H9 (cell line): ENCODE data around the gene ZNRF3. TPM values are rescaled to one million over a fixed set of nuclear protein-coding genes. Genes with fewer than 3 reads are reported as not detected.

ENCODE experiments used
- DNase-seq: peaks from one replicate; pipeline ENCODE4 v3.0.0-alpha.2; 2017
- H2AFZ ChIP-seq: one replicate; pipeline ENCODE4 v1.6.1; 2013; ENCODE audit warnings: mild to moderate bottlenecking, low read length, control low read depth, moderate library complexity
- H2AK5ac ChIP-seq: 2 replicates; pipeline ENCODE4 v1.6.1; 2013; ENCODE audit warnings: low read length, control low read depth, mixed read lengths; ENCODE audit not compliant: insufficient read length
- H2BK120ac ChIP-seq: one replicate; pipeline ENCODE4 v1.6.1; 2013; ENCODE audit warnings: low read depth, mild to moderate bottlenecking, low read length, control low read depth, inconsistent platforms; ENCODE audit not compliant: poor library complexity, severe bottlenecking
- H2BK12ac ChIP-seq: 2 replicates; pipeline ENCODE4 v1.6.1; 2013; ENCODE audit warnings: low read length, control low read depth, mixed read lengths, low read depth; ENCODE audit not compliant: insufficient read length
- H2BK15ac ChIP-seq: 2 replicates; pipeline ENCODE4 v1.6.1; 2013; ENCODE audit warnings: low read depth, low read length, control low read depth
- H2BK20ac ChIP-seq: one replicate; pipeline ENCODE4 v1.6.1; 2013; ENCODE audit warnings: low read depth, mild to moderate bottlenecking, low read length, control low read depth, inconsistent platforms; ENCODE audit not compliant: poor library complexity, severe bottlenecking
- H2BK5ac ChIP-seq: 2 replicates; pipeline ENCODE4 v1.6.1; 2013; ENCODE audit warnings: low read length, control low read depth, mixed read lengths; ENCODE audit not compliant: insufficient read length
- H3K14ac ChIP-seq: 2 replicates; pipeline ENCODE4 v1.6.1; 2013; ENCODE audit warnings: low read length, control low read depth; ENCODE audit not compliant: insufficient read depth
- H3K18ac ChIP-seq: 2 replicates; pipeline ENCODE4 v1.6.1; 2013; ENCODE audit warnings: low read depth, mild to moderate bottlenecking, mixed read lengths, low read length, control low read depth; ENCODE audit not compliant: insufficient read length
- H3K23ac ChIP-seq: 2 replicates; pipeline ENCODE4 v1.6.1; 2013; ENCODE audit warnings: low read length, control low read depth, mixed read lengths, low read depth; ENCODE audit not compliant: insufficient read length
- H3K23me2 ChIP-seq: 2 replicates; pipeline ENCODE4 v1.6.1; 2013; ENCODE audit warnings: low read depth, mild to moderate bottlenecking, mixed read lengths, low read length, control low read depth; ENCODE audit not compliant: insufficient read length, poor library complexity, severe bottlenecking
- H3K27ac ChIP-seq: 2 replicates; pipeline ENCODE4 v1.5.1; 2013; ENCODE audit warnings: low read length, control low read depth, mixed read lengths, low read depth; ENCODE audit not compliant: insufficient read length
- H3K27me3 ChIP-seq: 2 replicates; pipeline ENCODE4 v1.6.1; 2013; ENCODE audit warnings: low read length, control low read depth, inconsistent platforms; ENCODE audit not compliant: insufficient read depth
- H3K4ac ChIP-seq: 2 replicates; pipeline ENCODE4 v1.6.1; 2013; ENCODE audit warnings: low read depth, mild to moderate bottlenecking, control low read depth, inconsistent platforms, low read length, moderate library complexity
- H3K4me1 ChIP-seq: 2 replicates; pipeline ENCODE4 v1.6.1; 2013; ENCODE audit warnings: low read length, control low read depth, inconsistent platforms; ENCODE audit not compliant: insufficient read depth
- H3K4me2 ChIP-seq: 2 replicates; pipeline ENCODE4 v1.6.1; 2013; ENCODE audit warnings: low read length, control low read depth, mixed read lengths; ENCODE audit not compliant: insufficient read length, insufficient read depth
- H3K56ac ChIP-seq: 2 replicates; pipeline ENCODE4 v1.6.1; 2013; ENCODE audit warnings: low read depth, mild to moderate bottlenecking, mixed read lengths, low read length, control low read depth; ENCODE audit not compliant: insufficient read length
- H3K79me1 ChIP-seq: 2 replicates; pipeline ENCODE4 v1.6.1; 2013; ENCODE audit warnings: low read depth, mild to moderate bottlenecking, moderate library complexity, low read length, control low read depth, inconsistent platforms; ENCODE audit not compliant: insufficient read depth, poor library complexity, severe bottlenecking
- H3K79me2 ChIP-seq: 2 replicates; pipeline ENCODE4 v1.6.1; 2013; ENCODE audit warnings: low read length, control low read depth, inconsistent platforms; ENCODE audit not compliant: insufficient read depth
- H3K9ac ChIP-seq: 2 replicates; pipeline ENCODE4 v1.6.1; 2013; ENCODE audit warnings: low read length, control low read depth, mixed read lengths; ENCODE audit not compliant: insufficient read length; ENCODE audit errors: extremely low read depth
- H3K9me3 ChIP-seq: one replicate; pipeline ENCODE4 v1.6.1; 2013; ENCODE audit warnings: low read depth, low read length, inconsistent platforms; ENCODE audit not compliant: control insufficient read depth
- H3T11ph ChIP-seq: one replicate; pipeline ENCODE4 v1.6.1; 2013; ENCODE audit warnings: mild to moderate bottlenecking, low read length, control low read depth, inconsistent platforms
- H4K20me1 ChIP-seq: one replicate; pipeline ENCODE4 v1.6.1; 2013; ENCODE audit not compliant: control insufficient read depth, insufficient read length, insufficient read depth
- H4K5ac ChIP-seq: 2 replicates; pipeline ENCODE4 v1.6.1; 2013; ENCODE audit warnings: low read depth, mild to moderate bottlenecking, mixed read lengths, low read length, control low read depth; ENCODE audit not compliant: insufficient read length
- H4K8ac ChIP-seq: replicated peaks from 2 replicates; pipeline ENCODE4 v1.6.1; 2013; ENCODE audit warnings: low read length, control low read depth, mixed read lengths, low read depth; ENCODE audit not compliant: insufficient read length
- H4K91ac ChIP-seq: 2 replicates; pipeline ENCODE4 v1.6.1; 2013; ENCODE audit warnings: low read depth, mild to moderate bottlenecking, moderate library complexity, mixed read lengths, low read length, control low read depth; ENCODE audit not compliant: insufficient read length
- H3K27ac Mint-ChIP-seq, 3 experiments: 2 replicates in 2 of 3; 3 replicates in 1 of 3; pipeline ENCODE4 v1.8.0; 2020 to 2021; ENCODE audit warnings: mixed read lengths in 3 of 3, mild to moderate bottlenecking in 1 of 3, moderate library complexity in 1 of 3
- H3K27me3 Mint-ChIP-seq: 2 replicates; pipeline ENCODE4 v1.8.0; 2021; ENCODE audit warnings: low read depth, mild to moderate bottlenecking, moderate library complexity, mixed read lengths
- H3K36me3 Mint-ChIP-seq, 3 experiments: 2 replicates in 2 of 3; 3 replicates in 1 of 3; pipeline ENCODE4 v1.8.0; 2020 to 2021; ENCODE audit warnings: low read depth in 3 of 3, mixed read lengths in 3 of 3; ENCODE audit not compliant: insufficient read depth in 1 of 3
- H3K4me1 Mint-ChIP-seq, 2 experiments: 2 replicates each; pipeline ENCODE4 v1.8.0; 2020; ENCODE audit warnings: mixed read lengths in 2 of 2
- H3K4me3 Mint-ChIP-seq, 2 experiments: 2 replicates in 1 of 2; 3 replicates in 1 of 2; pipeline ENCODE4 v1.8.0; 2020 to 2021; ENCODE audit warnings: mild to moderate bottlenecking in 2 of 2, mixed read lengths in 2 of 2, moderate library complexity in 1 of 2
- H3K9me3 Mint-ChIP-seq, 2 experiments: 2 replicates in 1 of 2; 3 replicates in 1 of 2; pipeline ENCODE4 v1.8.0; 2020; ENCODE audit warnings: mild to moderate bottlenecking in 2 of 2, mixed read lengths in 2 of 2, moderate library complexity in 1 of 2
- CTCF ChIP-seq: fragments of 200-600 bp; sonication (generic); conservative IDR thresholded peaks from 3 replicates; pipeline ENCODE4 v1.8.0; 2021; ENCODE audit warnings: antibody characterized with exemption, mild to moderate bottlenecking
- WGBS: extraction: QIAGEN DNeasy Blood & Tissue Kit; methylation state at CpG from one replicate; pipeline ENCODE4 v1.1.7; 2013; ENCODE audit warnings: missing lambda C conversion rate, low lambda C conversion rate, mixed read lengths; ENCODE audit not compliant: insufficient read length; ENCODE audit errors: extremely low coverage; 5-methylcytosine and 5-hydroxymethylcytosine counted together
- total RNA-seq: library from RNA; stranded (reverse); gene quantifications from 2 replicates; pipeline ENCODE4 v1.2.1, GENCODE V29; 2021

Gene ZNRF3
- total RNA-seq, 1 experiment from 2014 or later: 20.6 TPM

GRCh38 chr22:28899199-28899853 is 16.0 kb downstream of the ZNRF3 start:
- Histone ChIP-seq H3K56ac (no peak overlapping the region), H2AFZ (no peak overlapping the region), H2BK5ac (no peak overlapping the region), H3K4me1 (peaks cover 24% of the 10 kb centered on the region; the same call in 1 of the 2 replicates), H3K4ac (no peak overlapping the region), H2BK12ac (no peak overlapping the region), H4K91ac (no peak overlapping the region), H3K9ac (no peak overlapping the region), H4K20me1 (no peaks in the 10 kb centered on the region), H2AK5ac (no peak overlapping the region), H3K14ac (no peak overlapping the region), H3K79me1 (no peaks in the 10 kb centered on the region), H2BK120ac (no peak overlapping the region), H3K27me3 (no peaks in the 10 kb centered on the region), H4K8ac (no peak overlapping the region), H4K5ac (no peak overlapping the region), H3T11ph (no peak overlapping the region), H3K9me3 (no peaks in the 10 kb centered on the region), H3K4me2 (no peak overlapping the region), H2BK20ac (no peak overlapping the region), H2BK15ac (no peak overlapping the region), H3K27ac (no peak overlapping the region), H3K18ac (no peak overlapping the region), H3K79me2 (peaks cover 43% of the 10 kb centered on the region; the same call in 1 of the 2 replicates), H3K23me2 (no peaks in the 10 kb centered on the region), H3K23ac (no peak overlapping the region)
- TF ChIP-seq CTCF: no peak
- no peak for DNase-seq
- Mint-ChIP-seq H3K4me3 (no peak overlapping the region), H3K36me3 (no peaks in the 10 kb centered on the region; a peak in 2 of 7 replicates), H3K27me3 (no peaks in the 10 kb centered on the region), H3K9me3 (no peaks in the 10 kb centered on the region), H3K4me1 (peaks cover 62 to 65% of the 10 kb centered on the region in 2 experiments), H3K27ac (peak overlapping the region in 1 of 3 experiments; percentile 70; a peak in 1 of 7 replicates)
- no CpG with 5 or more reads among the region's 9 CpGs for WGBS
